Keratinocyte (primary cell): ENCODE measurements around the gene KCNC2.

Experiments
- CTCF ChIP-seq, 3 experiments: IDR thresholded peaks in 1 of 3; conservative IDR thresholded peaks in 1 of 3; optimal IDR thresholded peaks in 1 of 3; 2 replicates in 2 of 3; 3 replicates in 1 of 3; pipeline versions ENCODE3 to v1.5.1; 2011; ENCODE audit warnings: low read length in 3 of 3, mild to moderate bottlenecking in 3 of 3, moderate library complexity in 2 of 3, control low read depth in 1 of 3, inconsistent platforms in 1 of 3; ENCODE audit not compliant: insufficient read depth in 2 of 3; ENCODE audit errors: extremely low read depth in 1 of 3
- EZH2 ChIP-seq: IDR thresholded peaks from one replicate; pipeline ENCODE4 v1.6.1; 2012; ENCODE audit warnings: inconsistent platforms, mild to moderate bottlenecking, low read length, moderate library complexity

GRCh38 chr12:75041472-75041871 is 168.2 kb downstream of the KCNC2 start:
- TF ChIP-seq CTCF (optimal IDR thresholded peaks at IDR 0.05 in 1 of 3, IDR thresholded peaks at IDR 0.05 in 1 of 3, conservative IDR thresholded peaks at IDR 0.05 in 1 of 3; ENCODE audit: extremely low read depth in 1 of 3, insufficient read depth in 2 of 3, low read length in 3 of 3) (no peak), EZH2 (no peak)
